ENCODE data around the gene COL8A2.

GRCh38 chr1:36133484-36133883 is 8.5 kb upstream of the COL8A2 start:
- TF ChIP-seq POLR2A (IDR thresholded peaks at IDR 0.05) (no peak), CTCF (IDR thresholded peaks at IDR 0.05) (no peak)

Measured in body of pancreas (tissue), 4 donors.